A549 treated with Hydrocortisone at 1 μM for 4 hours (cell line): Measurements from ENCODE around the gene MANF. TPM values are rescaled to one million over a fixed set of nuclear protein-coding genes. Genes with fewer than 3 reads are reported as not detected.

Experiments
- total RNA-seq: library from RNA; stranded (reverse); fragments of 200-300 nt; extraction: Qiagen RNA extraction; gene quantifications from 5 replicates; pipeline ENCODE4 v1.2.3, GENCODE V29; 2022

MANF gene
- total RNA-seq, result 94.5 to 117 TPM (median 105 TPM) in 5 replicates

GRCh38 chr3:51384726-51385473, at the start of gene MANF:
Gene MANF (plus strand): TSS chr3:51385291. CDS start chr3:51385343, 52 bp downstream.

GRCh38 chr3:51391075-51391565, 6.0 kb downstream of the MANF start, which contains the start of gene RBM15B:
Gene RBM15B (plus strand): TSS chr3:51391285. CDS start chr3:51391400, 115 bp downstream.

Other genes with a start within 250 kb of the MANF start
- 17.4 to 20.3 TPM (median 19.2 TPM) in 5 replicates for gene RBM15B, start 6.0 kb downstream of the MANF start, total RNA-seq
- gene DCAF1, start 114.7 kb downstream of the MANF start, total RNA-seq, result 11.3 to 14.9 TPM (median 11.9 TPM) in 5 replicates
- 3.2 to 5.1 TPM (median 3.5 TPM) in 5 replicates for gene RAD54L2, start 153.4 kb downstream of the MANF start, total RNA-seq